HG03108 (cell line): Measurements from ENCODE around the gene KLK12.

Source experiments
- ATAC-seq: cut with Tn5 transposase; IDR thresholded peaks from one replicate; pipeline ENCODE4 v1.9.1; 2021; ENCODE audit warnings: moderate library complexity; ENCODE audit not compliant: unreplicated experiment

Gene KLK12

DNA sequence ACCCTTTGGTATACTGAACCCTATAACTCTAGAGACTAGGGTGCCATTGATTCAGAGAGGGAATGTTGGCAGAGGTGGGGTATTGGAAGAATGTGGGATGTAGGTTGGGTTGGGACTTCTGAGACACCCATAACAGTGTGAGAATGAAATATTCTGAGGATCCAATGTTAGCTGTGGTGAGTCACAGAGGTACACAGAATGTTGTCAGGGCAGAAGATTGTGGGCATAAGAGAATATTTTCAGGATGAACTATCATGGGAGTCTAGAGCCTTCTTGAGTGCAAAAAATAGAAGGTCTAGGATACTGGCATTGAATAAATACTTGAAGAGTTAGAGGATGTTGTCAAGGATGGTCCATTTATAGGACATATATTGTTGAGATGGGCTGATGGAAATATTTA lies 21.1 kb upstream of the KLK12 start:
- ATAC-seq = no peak

DNA sequence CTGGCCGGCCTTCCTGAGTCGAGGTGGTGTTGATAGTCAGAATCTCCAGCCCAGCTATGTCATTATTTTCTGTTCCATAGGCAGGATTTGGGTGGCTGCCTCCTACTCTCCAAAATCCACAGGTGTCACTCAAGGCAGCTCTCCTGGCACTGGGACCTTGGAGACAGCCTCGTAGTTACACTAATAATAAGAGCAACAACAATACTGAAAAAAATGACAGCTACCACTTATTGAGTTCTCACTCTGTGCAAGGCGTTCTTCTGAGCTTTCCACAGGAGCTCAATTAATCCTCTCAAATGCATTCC lies 12.2 kb upstream of the KLK12 start:
- ATAC-seq = no peak

DNA sequence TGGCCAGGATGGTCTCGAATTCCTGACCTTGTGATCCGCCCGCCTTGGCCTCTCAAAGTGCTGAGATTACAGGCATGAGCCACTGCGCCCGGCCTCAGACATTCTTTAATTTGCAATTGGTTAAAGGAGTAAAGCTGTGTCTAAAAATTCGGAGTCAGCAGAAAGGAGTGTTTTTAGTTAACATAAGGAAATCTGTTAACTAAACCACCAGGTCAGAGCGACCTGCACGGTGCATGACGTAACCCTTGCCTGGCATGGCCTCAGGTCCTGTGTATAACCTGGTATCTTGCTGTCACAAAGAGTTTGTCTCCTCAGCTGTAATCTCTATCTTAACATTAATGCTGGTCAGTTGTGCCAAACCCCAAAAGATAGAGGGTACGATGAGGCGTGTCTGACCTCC lies 9.5 kb upstream of the KLK12 start:
- ATAC-seq = no peak

DNA sequence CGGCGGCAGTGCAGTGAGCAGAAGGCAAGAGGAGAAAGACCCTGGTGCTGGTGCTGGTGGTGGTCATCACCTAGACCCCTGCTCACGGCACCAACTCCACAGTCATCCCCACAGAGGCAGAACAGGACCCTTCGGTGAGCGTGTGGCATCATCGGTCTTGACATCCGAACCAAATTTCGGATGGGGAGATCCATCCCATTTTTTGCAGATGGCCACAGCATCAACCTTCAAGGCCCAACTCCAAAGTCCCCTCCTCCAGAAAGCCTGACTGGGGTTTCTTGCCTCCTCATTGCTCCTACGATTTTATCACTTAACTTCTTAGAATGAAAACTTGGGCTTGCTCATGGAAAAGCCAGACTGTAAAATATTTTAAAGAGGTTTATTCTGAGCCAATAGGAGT lies 8.7 kb upstream of the KLK12 start:
- ATAC-seq = no peak

DNA sequence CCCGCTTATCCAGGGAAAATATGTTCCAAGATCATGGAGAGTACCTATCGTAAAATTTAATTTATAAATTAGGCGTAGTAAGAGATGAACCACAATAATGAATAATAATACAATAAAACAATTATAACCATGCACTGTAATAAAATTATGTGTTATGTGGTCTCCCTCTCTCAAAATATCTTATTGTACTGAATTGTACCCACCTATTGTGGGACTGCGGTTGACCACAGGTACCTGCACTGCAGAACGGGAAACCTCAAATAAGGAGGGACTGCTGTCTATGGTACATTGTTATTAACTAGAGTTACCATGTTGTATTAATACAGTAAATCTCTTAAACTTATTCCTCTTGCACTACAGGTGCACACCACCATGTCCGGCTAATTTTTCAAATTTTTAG lies 5.3 kb upstream of the KLK12 start:
- ATAC-seq = no peak

DNA sequence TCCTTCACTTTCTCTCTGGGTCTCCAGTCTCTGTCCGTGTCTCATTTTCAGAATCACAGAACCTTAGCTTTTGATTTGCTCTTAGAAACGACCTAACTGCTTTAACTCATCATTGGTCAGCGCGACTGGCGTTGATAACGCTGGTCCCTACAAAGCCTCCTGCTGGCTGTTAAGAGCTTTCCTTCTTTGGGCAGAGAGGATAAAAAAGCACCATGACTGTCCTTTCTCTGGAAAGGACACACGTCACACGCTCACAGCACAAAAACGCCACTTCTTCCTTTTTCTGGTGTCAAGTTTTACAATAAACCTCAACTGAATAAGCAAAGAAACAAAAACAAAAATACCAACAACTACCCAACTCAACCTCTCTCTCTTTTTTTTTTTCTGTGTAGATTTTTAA lies 1.7 kb upstream of the KLK12 start:
- ATAC-seq = no peak

DNA sequence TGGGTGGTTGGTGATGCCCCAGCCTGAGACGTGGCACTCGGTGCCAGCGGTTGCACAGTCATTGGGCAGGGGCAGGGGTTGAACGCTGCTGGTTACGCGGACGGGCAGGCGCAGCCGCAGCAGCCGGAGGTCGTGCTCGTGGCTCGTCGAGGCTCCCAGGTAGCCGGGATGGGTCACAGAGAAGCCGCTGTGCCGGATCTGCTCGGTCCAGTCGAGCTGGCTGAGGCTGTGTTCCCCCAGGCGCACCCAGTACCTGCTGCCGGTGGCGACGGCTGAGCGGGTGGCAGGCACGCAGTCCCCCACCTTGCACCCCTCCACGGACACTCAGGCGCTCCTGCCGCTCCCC lies 2.9 kb downstream of the KLK12 start:
- ATAC-seq = no peak

DNA sequence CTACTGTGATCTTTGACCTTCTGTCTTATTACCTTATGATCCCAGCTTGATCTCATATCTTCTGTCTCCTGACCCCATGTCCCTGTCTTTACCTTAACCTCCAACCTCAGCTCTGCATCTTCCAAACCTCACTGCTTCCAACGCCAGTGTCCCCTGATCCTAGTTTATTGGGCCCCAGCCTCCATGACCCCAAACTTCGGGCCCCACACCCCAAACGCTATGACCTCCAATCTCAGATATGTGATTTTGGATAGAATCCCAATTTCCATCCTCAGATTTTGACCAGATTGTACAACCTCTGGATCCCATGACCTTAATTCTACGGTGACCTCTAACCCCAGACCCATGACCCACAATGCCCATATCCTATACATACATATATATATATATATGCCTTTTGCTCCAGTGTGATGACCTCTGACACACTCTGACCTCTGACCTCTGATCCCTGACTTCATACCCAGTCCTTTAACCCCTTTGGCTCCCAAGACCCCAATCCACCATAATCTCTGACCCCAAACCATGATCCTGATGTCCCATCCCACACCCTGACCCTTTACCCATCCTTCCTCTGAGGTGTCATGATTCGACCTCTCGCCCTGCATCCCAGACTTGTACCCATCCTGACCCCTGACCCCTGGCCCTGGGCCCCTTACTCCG lies 3.5 kb downstream of the KLK12 start:
- ATAC-seq = no peak

DNA sequence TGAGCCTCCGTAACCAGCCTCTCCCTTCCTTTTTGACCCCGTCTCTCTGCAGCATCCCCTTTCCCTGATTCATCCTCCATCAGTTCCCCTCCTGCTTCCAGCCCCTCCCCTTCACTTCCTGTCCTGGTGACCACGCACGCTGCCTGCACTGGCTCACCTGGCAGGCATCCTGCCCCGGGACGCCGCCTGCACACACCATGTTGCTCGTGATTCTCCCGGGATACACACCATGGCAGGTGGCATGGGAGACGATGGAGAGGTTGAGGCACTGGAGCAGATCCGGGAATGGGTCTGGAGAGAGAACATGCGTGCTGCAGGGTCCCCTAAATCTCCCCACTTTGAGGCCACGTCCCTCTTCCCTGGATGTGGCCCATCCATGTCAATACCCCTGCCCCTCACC lies 4.2 kb downstream of the KLK12 start:
- ATAC-seq = no peak

DNA sequence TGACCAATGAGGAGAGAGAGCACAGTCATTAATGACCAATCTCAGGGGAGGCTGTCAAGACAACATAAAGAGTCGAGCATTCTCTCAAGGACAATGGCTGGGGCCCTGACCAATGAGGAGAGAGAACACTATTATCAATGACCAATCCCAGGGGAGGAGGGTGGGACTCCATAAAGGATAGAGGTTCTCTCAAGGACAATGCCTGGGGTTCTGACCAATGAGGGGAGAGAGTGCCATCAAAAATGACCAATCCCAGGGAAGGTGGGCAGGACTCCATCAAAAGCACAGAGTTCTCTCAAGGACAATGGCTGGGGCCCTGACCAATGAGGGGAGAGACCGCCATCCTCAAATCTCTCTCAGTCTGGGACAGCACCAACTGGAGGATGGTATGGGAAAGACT lies 5.1 kb downstream of the KLK12 start:
- ATAC-seq = no peak

DNA sequence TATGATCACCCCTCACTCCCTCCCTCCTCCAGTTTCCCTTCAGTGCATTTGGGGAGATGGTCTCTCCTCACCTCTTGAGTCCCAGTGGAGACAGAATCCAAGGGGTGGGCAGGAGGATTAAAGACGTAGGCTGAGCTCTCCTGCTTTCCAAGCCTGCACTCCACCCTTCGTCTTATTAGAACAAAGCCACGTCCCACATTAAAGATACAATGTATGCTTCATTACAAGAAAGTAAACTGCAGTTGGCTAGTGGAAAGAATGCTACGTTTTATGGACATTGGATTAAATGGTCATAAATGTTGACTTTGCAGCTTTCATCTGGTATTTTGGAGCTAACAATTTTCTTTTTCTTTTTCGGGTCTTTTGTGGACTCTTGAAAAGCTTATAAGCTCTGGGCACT lies 6.9 kb downstream of the KLK12 start:
- ATAC-seq = no peak

DNA sequence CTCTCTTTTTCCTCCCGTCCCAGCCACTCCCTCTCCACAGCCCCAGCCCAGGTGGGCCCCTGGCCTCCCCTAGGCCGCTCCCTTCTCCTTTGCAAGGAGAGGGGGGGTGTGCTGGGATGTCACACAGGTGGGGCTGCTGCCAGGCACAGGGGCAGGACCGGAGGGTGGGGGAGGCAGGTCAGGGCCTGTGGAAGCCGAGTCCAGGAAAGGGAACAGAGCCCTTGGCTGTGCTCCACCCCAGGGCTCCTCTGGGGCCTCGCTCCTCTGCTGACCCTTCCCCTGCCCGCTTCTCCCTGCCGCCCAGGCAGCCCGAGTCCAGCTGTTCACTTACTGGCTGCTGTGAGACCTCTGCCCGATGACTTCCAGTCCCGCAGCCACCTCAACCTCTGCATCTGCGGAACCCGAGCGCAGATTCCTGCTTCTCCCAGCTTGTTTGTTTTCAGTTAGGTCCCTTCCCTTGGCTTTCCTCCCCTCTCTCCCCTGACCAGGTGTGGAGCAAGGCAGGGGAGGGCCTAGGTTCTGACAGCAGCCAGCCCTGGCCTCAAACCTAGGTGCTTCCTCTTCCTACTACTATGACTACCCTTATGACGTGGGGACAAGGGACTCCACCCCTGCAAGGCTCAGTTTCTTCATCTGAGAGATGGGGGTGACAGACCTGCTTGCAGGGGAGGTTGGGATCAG lies 7.5 kb downstream of the KLK12 start:
- no peak for ATAC-seq

DNA sequence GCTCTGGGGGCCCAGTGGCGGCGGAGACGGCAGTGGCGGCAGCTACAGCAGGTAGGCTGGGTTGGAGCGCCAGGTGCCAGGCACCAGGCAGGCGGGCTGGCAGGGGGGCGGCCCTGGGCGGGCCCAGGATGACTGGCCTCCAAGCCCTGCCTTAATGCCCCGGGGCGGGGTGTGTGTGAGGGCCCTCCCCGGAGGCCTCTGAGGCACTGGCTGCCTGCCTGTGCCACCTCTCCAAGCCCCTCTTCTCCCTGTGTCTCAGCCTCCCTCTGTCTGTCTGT lies 8.3 kb downstream of the KLK12 start, which contains the start of gene KLK11:
KLK11 (minus strand) TSS at position 63 of the 278 bp plus-strand sequence. CDS start 985 bp downstream, outside the sequence.
- no peak for ATAC-seq

DNA sequence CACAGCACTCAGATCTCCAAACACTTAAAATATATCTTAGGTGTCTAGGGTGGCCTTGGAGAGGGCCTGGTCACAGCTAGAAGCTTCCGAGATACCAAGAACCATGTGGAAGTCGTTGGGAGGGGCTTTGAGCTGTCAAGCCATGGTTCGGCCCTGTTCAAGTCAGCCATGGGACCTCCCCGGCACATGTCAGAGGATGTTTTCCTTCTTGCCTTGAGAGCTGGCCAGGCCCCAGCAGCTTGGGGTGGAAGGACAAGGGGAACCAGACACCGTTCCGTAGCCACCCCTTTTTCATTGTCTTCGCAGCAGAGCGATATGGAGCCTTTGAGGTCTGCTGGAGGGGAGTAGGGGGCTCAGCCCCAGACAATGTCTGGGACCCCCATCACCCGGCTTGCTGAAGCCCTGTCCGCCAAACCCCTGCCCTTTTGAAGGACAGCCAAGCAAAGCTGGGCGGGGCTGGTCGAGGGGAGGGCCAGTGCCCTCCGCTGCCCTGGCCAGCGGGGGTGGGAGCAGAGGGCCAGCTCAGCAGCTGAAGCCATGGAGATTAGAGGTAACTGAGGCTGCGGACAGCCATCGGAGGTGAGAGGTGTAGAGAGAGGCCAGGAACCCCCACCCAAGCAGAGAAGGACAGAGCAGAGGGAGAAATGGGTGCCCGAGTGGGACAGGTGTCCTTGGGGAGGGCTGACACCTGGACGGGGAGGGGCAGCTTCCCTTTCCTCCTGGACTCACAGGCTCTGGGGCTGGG lies 8.8 kb downstream of the KLK12 start:
- no peak for ATAC-seq

DNA sequence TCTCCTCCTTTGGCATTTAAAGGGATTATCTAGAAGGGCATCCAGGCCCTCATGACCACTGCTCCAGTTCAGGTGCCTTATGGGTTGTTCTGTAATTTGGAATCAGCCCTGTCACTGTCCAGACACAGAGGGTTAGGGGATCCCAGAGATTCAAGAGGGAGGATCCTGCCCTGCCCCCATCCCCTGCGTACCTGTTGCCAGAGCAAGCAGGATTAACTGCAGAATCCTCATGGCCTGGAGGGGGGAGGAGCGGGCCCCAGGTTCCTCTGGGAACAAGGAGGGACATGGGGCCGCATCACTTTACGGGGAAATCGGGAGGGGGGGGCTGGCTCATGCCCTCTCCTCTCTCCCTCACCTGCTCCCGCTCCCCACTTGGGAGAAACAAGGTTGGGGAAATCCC lies 9.4 kb downstream of the KLK12 start:
- no peak for ATAC-seq

DNA sequence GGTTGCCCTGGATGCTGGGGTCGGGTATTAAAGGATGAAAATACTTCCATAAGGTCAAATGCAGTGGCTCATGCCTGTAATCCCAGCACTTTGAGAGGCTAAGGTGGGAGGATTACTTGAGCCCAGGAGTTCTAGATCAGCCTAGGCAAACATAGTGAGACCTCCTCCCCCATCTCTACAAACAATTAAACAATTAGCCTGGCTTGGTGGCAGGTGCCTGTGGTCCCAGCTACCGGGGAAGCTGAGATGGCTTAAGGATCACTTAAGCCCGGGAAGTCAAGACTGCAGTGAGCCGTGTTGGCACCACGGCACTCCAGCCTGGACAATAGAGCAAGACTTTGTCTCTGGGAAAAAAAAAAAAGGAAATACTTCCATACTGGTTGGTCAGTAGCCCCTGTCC lies 9.9 kb downstream of the KLK12 start:
- no peak for ATAC-seq

DNA sequence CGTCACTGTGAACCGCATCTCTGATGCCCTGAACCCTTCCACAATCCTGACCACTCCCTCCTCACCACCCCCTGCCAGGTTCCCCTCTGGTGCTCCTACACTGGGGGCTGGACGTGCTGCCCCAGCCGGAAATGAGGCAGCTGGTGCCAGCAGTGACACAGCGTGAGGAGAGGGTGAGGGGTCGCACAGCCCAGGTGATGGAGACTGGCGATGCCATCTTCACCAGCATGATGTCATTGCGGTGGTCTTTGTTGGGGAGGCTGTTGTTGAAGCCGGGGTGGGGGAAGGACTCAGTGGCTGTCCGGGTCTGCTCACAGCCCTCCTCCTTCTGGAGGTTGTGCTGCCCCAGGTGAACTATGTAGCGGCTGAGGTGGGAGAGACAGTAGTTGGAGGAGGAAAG lies 10.9 kb downstream of the KLK12 start:
- ATAC-seq = no peak

DNA sequence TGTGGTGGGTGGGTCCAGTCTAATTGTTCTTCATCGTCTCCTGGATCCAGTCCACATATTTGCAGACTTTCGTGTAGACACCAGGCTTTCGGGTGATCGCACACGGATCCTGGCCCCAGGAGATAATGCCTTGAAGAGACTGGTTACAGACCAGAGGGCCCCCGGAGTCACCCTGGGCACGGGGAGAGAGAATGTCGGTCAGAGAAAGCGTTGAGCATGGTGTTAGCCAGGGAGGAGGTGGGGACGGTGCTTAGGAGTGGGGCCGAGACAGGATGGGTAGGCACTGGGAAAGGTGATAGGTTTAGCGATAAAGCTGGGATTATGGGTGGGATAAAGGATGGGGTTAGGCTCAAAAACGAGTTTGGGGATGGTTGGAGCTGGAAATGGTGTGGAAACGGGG lies 12.3 kb downstream of the KLK12 start:
- ATAC-seq = no peak

DNA sequence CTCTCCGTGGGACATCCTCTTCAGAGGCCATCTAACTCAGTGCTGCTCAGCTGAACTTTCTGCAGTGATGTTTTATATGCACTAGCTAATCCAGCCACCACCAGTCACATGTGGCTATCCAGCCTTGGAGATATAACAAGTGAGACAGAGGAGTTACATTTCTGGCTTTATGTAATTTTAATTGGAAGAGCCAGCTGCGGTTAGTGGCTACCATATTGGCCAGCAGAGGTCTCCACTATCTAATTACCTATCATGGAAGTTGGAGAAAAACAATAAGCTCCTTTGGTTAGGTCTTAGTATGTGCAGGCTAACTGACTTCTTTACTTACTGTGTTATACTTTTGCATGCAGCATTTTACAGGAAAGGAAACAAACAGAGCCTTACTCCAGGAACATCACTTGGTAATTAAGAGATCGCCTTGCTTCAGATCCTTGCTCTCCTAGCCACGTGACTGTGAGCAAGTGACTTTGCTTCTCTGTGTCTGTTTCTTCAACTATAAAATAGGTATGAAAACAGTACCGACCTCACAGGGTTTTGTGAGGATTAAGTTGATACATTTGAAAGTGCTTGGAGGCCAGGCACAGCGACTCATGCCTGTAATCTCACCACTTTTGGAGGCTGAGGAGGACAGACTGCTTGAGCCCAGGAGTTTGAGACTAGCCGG lies 13.7 kb downstream of the KLK12 start:
- no peak for ATAC-seq

DNA sequence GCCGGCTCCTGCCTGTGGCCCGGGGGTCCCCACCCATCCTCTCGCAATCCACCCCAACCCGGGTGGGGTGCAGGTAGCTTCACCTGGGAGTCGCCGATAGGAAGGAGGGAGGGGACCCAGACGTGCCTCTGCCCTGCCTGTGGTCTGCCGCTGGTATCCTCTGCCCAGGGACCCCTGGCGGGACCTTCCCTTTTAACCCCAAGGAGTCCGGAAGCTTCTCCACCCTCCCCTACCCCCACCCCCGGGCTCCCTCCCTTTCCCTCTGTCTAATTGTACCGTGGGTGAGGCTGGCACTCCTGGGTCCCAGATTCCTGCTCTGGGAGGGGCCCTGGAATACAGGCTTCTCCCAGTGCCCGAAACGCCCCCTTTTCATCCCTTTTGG lies 15.3 kb downstream of the KLK12 start, which contains the start of gene KLK10:
KLK10 (minus strand) TSS at position 166 of the 382 bp plus-strand sequence. CDS start 579 bp downstream, outside the sequence.
- ATAC-seq = no peak

DNA sequence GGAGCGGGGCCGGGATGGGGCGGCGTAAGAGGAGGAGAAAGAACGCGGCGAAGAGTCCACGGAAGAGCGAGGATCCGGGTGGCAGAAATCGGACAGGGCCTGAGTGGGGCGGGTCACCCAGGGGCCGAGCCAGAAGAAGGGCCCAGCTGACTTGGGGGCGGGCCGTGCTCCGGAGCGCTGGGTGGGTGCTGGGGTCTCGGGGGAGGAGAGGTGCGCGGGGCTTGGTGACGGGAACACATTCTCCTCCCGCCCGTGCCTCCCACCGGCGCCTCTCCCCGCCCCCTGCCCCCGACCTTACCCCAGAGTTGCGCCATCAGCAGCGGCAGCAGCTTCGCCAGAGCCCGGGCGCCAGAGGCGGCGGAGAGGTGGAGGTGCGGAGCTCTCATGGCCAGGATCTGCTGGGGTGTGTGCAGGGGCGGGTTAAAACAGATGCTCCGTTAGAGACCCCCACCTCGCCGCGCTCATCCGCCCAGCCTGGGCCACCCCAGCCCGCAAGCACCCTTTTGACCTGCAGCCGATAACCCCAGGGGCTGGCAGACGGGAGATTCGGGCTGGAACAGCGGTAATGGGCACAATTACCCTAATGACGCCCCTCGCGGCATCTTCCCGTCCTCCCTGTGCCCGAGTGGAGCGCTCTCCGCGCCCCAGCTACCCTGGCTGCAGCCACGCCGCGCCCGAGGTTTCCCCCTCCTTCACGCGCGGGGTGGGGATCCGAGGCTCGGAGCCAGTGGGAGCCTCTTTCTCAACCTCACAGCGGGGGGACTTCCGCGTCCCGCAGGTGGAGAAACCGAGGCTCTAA lies 15.9 kb downstream of the KLK12 start:
- no peak for ATAC-seq
